Omental fat pad (tissue), 4 donors: ENCODE data around the gene PLCL2. TPM values are rescaled to one million over a fixed set of nuclear protein-coding genes. Genes with fewer than 3 reads are reported as not detected.

ENCODE experiments used
- ATAC-seq: fragments of 150-250 bp; one replicate; pipeline ENCODE4 v1.9.1; 2016; ENCODE audit warnings: mild to moderate bottlenecking, moderate library complexity; ENCODE audit not compliant: low FRiP score
- DNase-seq: peaks from one replicate; pipeline ENCODE4 v3.0.0-alpha.2; 2019; ENCODE audit warnings: low spot score
- total RNA-seq, 4 donors: library from RNA; depleted of rRNA; stranded (reverse); fragments of >200 nt; gene quantifications; one replicate each; pipeline ENCODE4 v1.1.0, GENCODE V29; 2016
- TF ChIP-seq, protein P1 (sequence below), 3 donors: fragments of 450-650 bp; IDR thresholded peaks; one replicate each; pipeline ENCODE4 v1.5.1; 2016 to 2017; ENCODE audit warnings: antibody characterized with exemption in 3 of 3, mild to moderate bottlenecking in 3 of 3, moderate library complexity in 2 of 3

The PLCL2 gene
- total RNA-seq, 4 donors from 2014 or later: 10.8 to 28.5 (median 16.3) TPM

- ATAC-seq (no peak), DNase-seq (no peak)
- TF ChIP-seq, protein P1, sequence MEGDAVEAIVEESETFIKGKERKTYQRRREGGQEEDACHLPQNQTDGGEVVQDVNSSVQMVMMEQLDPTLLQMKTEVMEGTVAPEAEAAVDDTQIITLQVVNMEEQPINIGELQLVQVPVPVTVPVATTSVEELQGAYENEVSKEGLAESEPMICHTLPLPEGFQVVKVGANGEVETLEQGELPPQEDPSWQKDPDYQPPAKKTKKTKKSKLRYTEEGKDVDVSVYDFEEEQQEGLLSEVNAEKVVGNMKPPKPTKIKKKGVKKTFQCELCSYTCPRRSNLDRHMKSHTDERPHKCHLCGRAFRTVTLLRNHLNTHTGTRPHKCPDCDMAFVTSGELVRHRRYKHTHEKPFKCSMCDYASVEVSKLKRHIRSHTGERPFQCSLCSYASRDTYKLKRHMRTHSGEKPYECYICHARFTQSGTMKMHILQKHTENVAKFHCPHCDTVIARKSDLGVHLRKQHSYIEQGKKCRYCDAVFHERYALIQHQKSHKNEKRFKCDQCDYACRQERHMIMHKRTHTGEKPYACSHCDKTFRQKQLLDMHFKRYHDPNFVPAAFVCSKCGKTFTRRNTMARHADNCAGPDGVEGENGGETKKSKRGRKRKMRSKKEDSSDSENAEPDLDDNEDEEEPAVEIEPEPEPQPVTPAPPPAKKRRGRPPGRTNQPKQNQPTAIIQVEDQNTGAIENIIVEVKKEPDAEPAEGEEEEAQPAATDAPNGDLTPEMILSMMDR (IDR thresholded peaks at IDR 0.05): no peak
Measured at GRCh38 chr3:16865335-16865734, 19.4 kb upstream of the PLCL2 start.

- DNase-seq (no peak), ATAC-seq (no peak)
- TF ChIP-seq, protein P1 (IDR thresholded peaks at IDR 0.05): no peak
Measured at GRCh38 chr3:16866571-16866970, 18.2 kb upstream of the PLCL2 start.

- DNase-seq: no peak
- no peak for ATAC-seq
- TF ChIP-seq, protein P1 (IDR thresholded peaks at IDR 0.05): no peak
Measured at GRCh38 chr3:16868513-16868912, 16.2 kb upstream of the PLCL2 start.

DNA sequence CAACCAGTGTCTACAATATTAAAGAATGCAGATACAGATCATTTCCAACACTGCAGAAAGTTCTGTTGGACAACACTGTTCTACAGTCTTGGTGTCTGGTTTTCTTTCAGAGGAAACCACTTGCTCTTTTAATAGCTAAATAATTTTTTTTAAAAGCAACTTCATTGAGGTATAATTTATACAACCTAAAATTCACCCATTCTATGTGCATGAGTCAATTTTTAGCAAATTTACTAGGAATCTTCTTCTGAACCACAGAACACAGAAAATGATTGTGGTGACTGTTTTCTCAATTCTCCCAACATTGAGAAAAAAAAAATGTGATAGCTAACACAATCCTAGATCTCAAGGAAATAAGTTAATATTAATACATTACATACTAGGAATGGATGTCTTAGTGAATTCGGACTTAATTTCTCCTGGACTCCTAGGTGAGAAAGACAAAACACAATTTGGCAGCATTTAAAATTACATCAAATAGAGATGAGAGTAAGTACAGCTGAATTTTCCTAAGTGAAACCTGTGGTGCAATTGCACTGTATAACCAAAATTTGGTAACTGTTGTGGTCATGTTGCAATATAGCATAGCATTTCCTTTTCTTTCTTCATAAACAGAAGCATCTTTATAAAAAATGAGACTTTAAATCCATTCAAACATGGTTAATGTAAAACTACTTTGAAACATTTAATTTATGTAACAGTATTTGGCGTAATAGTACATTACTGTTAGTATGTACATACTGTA is 15.3 kb upstream of the PLCL2 start:
- DNase-seq: no peak
- TF ChIP-seq, protein P1 (IDR thresholded peaks at IDR 0.05): no peak
- ATAC-seq: no peak

GRCh38 chr3:16871915-16872842 is 12.6 kb upstream of the PLCL2 start:
- DNase-seq (no peak), ATAC-seq (no peak)
- TF ChIP-seq, protein P1 (IDR thresholded peaks at IDR 0.05): no peak

- TF ChIP-seq, protein P1 (IDR thresholded peaks at IDR 0.05): no peak
- ATAC-seq (no peak), DNase-seq (no peak)
Measured at GRCh38 chr3:16873872-16874271, 10.9 kb upstream of the PLCL2 start.
